ENCODE results near the gene CEP78.
A peak's percentile ranks its signal among the peaks of the same experiment; 100 is the strongest.

CEP78 gene

GRCh38 chr9:78286125-78286524, 50.2 kb downstream of the CEP78 start:
- H2AFZ ChIP-seq (ENCODE audit: low read depth, low read length) = no peak overlapping the region
- DNase-seq = no peak
- no peak overlapping the region for H4K8ac ChIP-seq (ENCODE audit: low read length)
- H2BK5ac ChIP-seq (ENCODE audit: low read depth, low read length, poor library complexity, severe bottlenecking) = no peak overlapping the region
- no peak overlapping the region for H2BK120ac ChIP-seq (ENCODE audit: low read depth, low read length)
- H3K23ac ChIP-seq (ENCODE audit: low read length in 2 of 2) = no peak overlapping the region
- peak overlapping the region; percentile 4 for H2AK5ac ChIP-seq (ENCODE audit: low read length, severe bottlenecking)
- no peaks in the 10 kb centered on the region for H3K36me3 ChIP-seq (ENCODE audit: control insufficient read depth in 1 of 2, insufficient read depth in 2 of 2, low read depth in 1 of 2, low read length in 2 of 2)
- no peaks in the 10 kb centered on the region for H3K9me3 ChIP-seq (ENCODE audit: control insufficient read depth, low read length)
- H3K4me2 ChIP-seq (ENCODE audit: low read length, poor library complexity, severe bottlenecking) = no peak overlapping the region
- no peak overlapping the region for H3K9ac ChIP-seq (ENCODE audit: low read length)
- no peak overlapping the region for H2BK15ac ChIP-seq (ENCODE audit: low read depth, poor library complexity, severe bottlenecking)
- no peak overlapping the region for H4K91ac ChIP-seq (ENCODE audit: low read length)
- no peak overlapping the region for H3K4me3 ChIP-seq (ENCODE audit: insufficient read depth in 1 of 2, low read depth in 1 of 2, low read length in 2 of 2)
- H3K27ac ChIP-seq (ENCODE audit: low read length, poor library complexity, severe bottlenecking) = peak overlapping the region; percentile 32
- H3K14ac ChIP-seq (ENCODE audit: low read length in 2 of 2) = no peak overlapping the region
- no peak overlapping the region for H3K4ac ChIP-seq (ENCODE audit: low read depth in 1 of 2, low read length in 2 of 2)
- peaks cover 13% of the 10 kb centered on the region for H3K4me1 ChIP-seq (ENCODE audit: control insufficient read depth, insufficient read depth, low read depth, low read length)
- H3K79me1 ChIP-seq (replicated peaks; ENCODE audit: low read length, poor library complexity, severe bottlenecking) = no peaks in the 10 kb centered on the region
- H2BK12ac ChIP-seq (ENCODE audit: low read length in 2 of 2) = no peak overlapping the region
- H3K18ac ChIP-seq (ENCODE audit: low read depth in 1 of 2, low read length in 2 of 2) = no peak overlapping the region
- H3K27me3 ChIP-seq (ENCODE audit: control insufficient read depth in 1 of 2, insufficient read depth in 1 of 2, low read length in 2 of 2) = peaks cover 0 to 8% of the 10 kb centered on the region in 2 experiments

- H2BK5ac ChIP-seq (ENCODE audit: low read depth, low read length, poor library complexity, severe bottlenecking) = no peak overlapping the region
- H3K9me3 ChIP-seq (ENCODE audit: control insufficient read depth, low read length) = no peaks in the 10 kb centered on the region
- H3K27me3 ChIP-seq (ENCODE audit: control insufficient read depth in 1 of 2, insufficient read depth in 1 of 2, low read length in 2 of 2) = peaks cover 0 to 12% of the 10 kb centered on the region in 2 experiments
- H3K18ac ChIP-seq (ENCODE audit: low read depth in 1 of 2, low read length in 2 of 2) = no peak overlapping the region
- H2BK120ac ChIP-seq (ENCODE audit: low read depth, low read length) = no peak overlapping the region
- H2BK12ac ChIP-seq (ENCODE audit: low read length in 2 of 2) = no peak overlapping the region
- H3K27ac ChIP-seq (ENCODE audit: low read length, poor library complexity, severe bottlenecking) = no peak overlapping the region
- H3K4ac ChIP-seq (ENCODE audit: low read depth in 1 of 2, low read length in 2 of 2) = no peak overlapping the region
- no peak overlapping the region for H3K9ac ChIP-seq (ENCODE audit: low read length)
- H3K14ac ChIP-seq (ENCODE audit: low read length in 2 of 2) = no peak overlapping the region
- H3K36me3 ChIP-seq (ENCODE audit: control insufficient read depth in 1 of 2, insufficient read depth in 2 of 2, low read depth in 1 of 2, low read length in 2 of 2) = no peaks in the 10 kb centered on the region
- no peak overlapping the region for H4K8ac ChIP-seq (ENCODE audit: low read length)
- peak overlapping the region; percentile 74 for H2AK5ac ChIP-seq (ENCODE audit: low read length, severe bottlenecking)
- no peak overlapping the region for H2AFZ ChIP-seq (ENCODE audit: low read depth, low read length)
- no peak overlapping the region for H3K4me2 ChIP-seq (ENCODE audit: low read length, poor library complexity, severe bottlenecking)
- WGBS = 92% methylated on average over 2 of the region's 6 CpGs
- no peaks in the 10 kb centered on the region for H3K79me1 ChIP-seq (replicated peaks; ENCODE audit: low read length, poor library complexity, severe bottlenecking)
- no peak overlapping the region for H3K4me3 ChIP-seq (ENCODE audit: insufficient read depth in 1 of 2, low read depth in 1 of 2, low read length in 2 of 2)
- DNase-seq = no peak
- H4K91ac ChIP-seq (ENCODE audit: low read length) = no peak overlapping the region
- H3K4me1 ChIP-seq (ENCODE audit: control insufficient read depth, insufficient read depth, low read depth, low read length) = peaks cover 10% of the 10 kb centered on the region
- H3K23ac ChIP-seq (ENCODE audit: low read length in 2 of 2) = no peak overlapping the region
- no peak overlapping the region for H2BK15ac ChIP-seq (ENCODE audit: low read depth, poor library complexity, severe bottlenecking)
Observed at GRCh38 chr9:78286946-78287388, 51.1 kb downstream of the CEP78 start.

- Histone ChIP-seq H3K18ac (ENCODE audit: low read depth in 1 of 2, low read length in 2 of 2) (no peak overlapping the region), H2BK5ac (ENCODE audit: low read depth, low read length, poor library complexity, severe bottlenecking) (no peak overlapping the region), H2BK15ac (ENCODE audit: low read depth, poor library complexity, severe bottlenecking) (no peak overlapping the region), H3K14ac (ENCODE audit: low read length in 2 of 2) (no peak overlapping the region), H2AFZ (ENCODE audit: low read depth, low read length) (no peak overlapping the region), H3K4me1 (ENCODE audit: control insufficient read depth, insufficient read depth, low read depth, low read length) (peaks cover 9% of the 10 kb centered on the region), H3K79me1 (replicated peaks; ENCODE audit: low read length, poor library complexity, severe bottlenecking) (no peaks in the 10 kb centered on the region), H2BK12ac (ENCODE audit: low read length in 2 of 2) (no peak overlapping the region), H4K91ac (ENCODE audit: low read length) (no peak overlapping the region), H2BK120ac (ENCODE audit: low read depth, low read length) (no peak overlapping the region), H3K27me3 (ENCODE audit: control insufficient read depth in 1 of 2, insufficient read depth in 1 of 2, low read length in 2 of 2) (peaks cover 0 to 19% of the 10 kb centered on the region in 2 experiments), H3K9me3 (ENCODE audit: control insufficient read depth, low read length) (no peaks in the 10 kb centered on the region), H3K4me3 (ENCODE audit: insufficient read depth in 1 of 2, low read depth in 1 of 2, low read length in 2 of 2) (no peak overlapping the region), H4K8ac (ENCODE audit: low read length) (peak overlapping the region; percentile 61), H3K27ac (ENCODE audit: low read length, poor library complexity, severe bottlenecking) (no peak overlapping the region), H2AK5ac (ENCODE audit: low read length, severe bottlenecking) (peak overlapping the region; percentile 81), H3K36me3 (ENCODE audit: control insufficient read depth in 1 of 2, insufficient read depth in 2 of 2, low read depth in 1 of 2, low read length in 2 of 2) (no peaks in the 10 kb centered on the region), H3K4ac (ENCODE audit: low read depth in 1 of 2, low read length in 2 of 2) (no peak overlapping the region), H3K4me2 (ENCODE audit: low read length, poor library complexity, severe bottlenecking) (no peak overlapping the region), H3K23ac (ENCODE audit: low read length in 2 of 2) (no peak overlapping the region), H3K9ac (ENCODE audit: low read length) (no peak overlapping the region)
- WGBS = 91% methylated on average over 8 of the region's 8 CpGs
- no peak for DNase-seq
Observed at GRCh38 chr9:78288214-78288892, 52.5 kb downstream of the CEP78 start.

- Histone ChIP-seq H3K4ac (ENCODE audit: low read depth in 1 of 2, low read length in 2 of 2) (no peak overlapping the region), H3K4me1 (ENCODE audit: control insufficient read depth, insufficient read depth, low read depth, low read length) (peaks cover 9% of the 10 kb centered on the region), H4K91ac (ENCODE audit: low read length) (no peak overlapping the region), H3K14ac (ENCODE audit: low read length in 2 of 2) (no peak overlapping the region), H3K23ac (ENCODE audit: low read length in 2 of 2) (no peak overlapping the region), H2BK15ac (ENCODE audit: low read depth, poor library complexity, severe bottlenecking) (no peak overlapping the region), H2BK5ac (ENCODE audit: low read depth, low read length, poor library complexity, severe bottlenecking) (no peak overlapping the region), H2AFZ (ENCODE audit: low read depth, low read length) (no peak overlapping the region), H3K79me1 (replicated peaks; ENCODE audit: low read length, poor library complexity, severe bottlenecking) (no peaks in the 10 kb centered on the region), H4K8ac (ENCODE audit: low read length) (no peak overlapping the region), H3K27me3 (ENCODE audit: control insufficient read depth in 1 of 2, insufficient read depth in 1 of 2, low read length in 2 of 2) (peaks cover 0 to 19% of the 10 kb centered on the region in 2 experiments), H2BK120ac (ENCODE audit: low read depth, low read length) (no peak overlapping the region), H3K36me3 (ENCODE audit: control insufficient read depth in 1 of 2, insufficient read depth in 2 of 2, low read depth in 1 of 2, low read length in 2 of 2) (no peaks in the 10 kb centered on the region), H3K27ac (ENCODE audit: low read length, poor library complexity, severe bottlenecking) (peak overlapping the region; percentile 43), H3K4me2 (ENCODE audit: low read length, poor library complexity, severe bottlenecking) (no peak overlapping the region), H3K9me3 (ENCODE audit: control insufficient read depth, low read length) (no peaks in the 10 kb centered on the region), H3K9ac (ENCODE audit: low read length) (no peak overlapping the region), H3K4me3 (ENCODE audit: insufficient read depth in 1 of 2, low read depth in 1 of 2, low read length in 2 of 2) (no peak overlapping the region), H2BK12ac (ENCODE audit: low read length in 2 of 2) (no peak overlapping the region), H3K18ac (ENCODE audit: low read depth in 1 of 2, low read length in 2 of 2) (no peak overlapping the region), H2AK5ac (ENCODE audit: low read length, severe bottlenecking) (no peak overlapping the region)
- no peak for DNase-seq
- WGBS = no CpG with 5 or more reads among the region's 1 CpG
Observed at GRCh38 chr9:78289474-78289873, 53.6 kb downstream of the CEP78 start.
